Measurements from ENCODE around the gene ARHGEF17. TPM values are rescaled to one million over a fixed set of nuclear protein-coding genes. Genes with fewer than 3 reads are reported as not detected.

The ARHGEF17 gene
- total and polyA plus RNA-seq, 2 of the 8 experiments (the other 6 are each of a cell fraction or from before 2014, with no cell fraction given): 11.3 to 14.6 TPM

GRCh38 chr11:73390601-73391565 lies 82.8 kb downstream of the ARHGEF17 start:
- 88% methylated on average over 12 of the region's 12 CpGs; no CpG with 5 or more reads in 1 of the 2 experiments for whole genome bisulfite sequencing, 2 experiments (ENCODE audit: extremely low coverage in 1 of 2, insufficient coverage in 1 of 2, insufficient read length in 1 of 2, insufficient replicate concordance in 2 of 2, low coverage in 1 of 2, low lambda C conversion rate in 2 of 2, missing lambda C conversion rate in 1 of 2)
- Histone ChIP-seq H3K14ac (ENCODE audit: insufficient read length) (no peak overlapping the region), H4K5ac (ENCODE audit: insufficient read length, low read depth, low read length) (no peak overlapping the region), H3K23me2 (ENCODE audit: low read depth, low read length) (no peaks in the 10 kb centered on the region), H4K91ac (replicated peaks; ENCODE audit: insufficient read length, low read length) (no peak overlapping the region), H3K79me2 (ENCODE audit: control insufficient read depth in 1 of 2, insufficient read depth in 2 of 2, low read length in 2 of 2) (peaks cover 0 to 3% of the 10 kb centered on the region in 2 experiments; a peak in 1 of 4 replicates), H3K27ac (ENCODE audit: low read depth, low read length) (no peak overlapping the region), H2BK15ac (ENCODE audit: low read length) (no peak overlapping the region), H3K9ac (replicated peaks in 1 of 4; ENCODE audit: extremely low read depth in 1 of 4, low read depth in 3 of 4, low read length in 3 of 4) (no peak overlapping the region), H2BK20ac (ENCODE audit: low read length) (no peak overlapping the region), H3K9me3 (ENCODE audit: insufficient read depth in 2 of 2, low read depth in 1 of 2, low read length in 1 of 2) (no peaks in the 10 kb centered on the region), H4K8ac (ENCODE audit: extremely low read depth, insufficient read depth, low read length) (no peak overlapping the region), H3K79me1 (ENCODE audit: low read depth, low read length) (no peaks in the 10 kb centered on the region), H3K4ac (replicated peaks; ENCODE audit: insufficient read length, low read depth, low read length) (no peak overlapping the region), H3K4me3 (ENCODE audit: extremely low read depth in 1 of 4, insufficient read depth in 2 of 4, low read depth in 3 of 4, low read length in 4 of 4) (no peak overlapping the region), H2BK12ac (ENCODE audit: low read depth, low read length) (no peak overlapping the region), H2BK120ac (replicated peaks; ENCODE audit: low read depth, low read length) (no peak overlapping the region), H2AK5ac (ENCODE audit: low read depth, low read length) (no peak overlapping the region), H4K20me1 (replicated peaks in 1 of 2; ENCODE audit: control insufficient read depth in 1 of 2, insufficient read depth in 2 of 2, low read length in 2 of 2) (peaks cover 3 to 13% of the 10 kb centered on the region in 2 experiments), H3K23ac (ENCODE audit: insufficient read length) (no peak overlapping the region), H3K56ac (replicated peaks; ENCODE audit: insufficient read length, low read depth, low read length) (no peak overlapping the region), H3K27me3 (replicated peaks in 1 of 4; ENCODE audit: control insufficient read depth in 3 of 4, extremely low read depth in 1 of 4, insufficient read depth in 3 of 4, low read length in 3 of 4) (no peaks in the 10 kb centered on the region), H3K36me3 (ENCODE audit: control insufficient read depth in 2 of 4, insufficient read depth in 4 of 4, low read length in 3 of 4) (no peaks in the 10 kb centered on the region), H2BK5ac (ENCODE audit: low read depth, low read length) (no peak overlapping the region), H2AFZ (ENCODE audit: low read length) (no peak overlapping the region), H3K18ac (ENCODE audit: extremely low read depth, low read length) (no peak overlapping the region), H3K4me1 (replicated peaks in 1 of 4; ENCODE audit: control insufficient read depth in 3 of 4, insufficient read depth in 4 of 4, low read length in 3 of 4) (peaks cover 0 to 3% (median 0%) of the 10 kb centered on the region in 4 experiments; a peak in 1 of 7 replicates), H3K4me2 (ENCODE audit: insufficient read depth in 1 of 2, low read depth in 2 of 2, low read length in 2 of 2) (no peak overlapping the region)
- FAIRE-seq (no peak), DNase-seq (ENCODE audit: low read depth in 1 of 2, low spot score in 2 of 2) (no peak)
- POLR2A ChIA-PET (ENCODE audit: partially characterized antibody): interaction anchor here (0.6 kb wide), 1 partner anchor 84 kb away, joined by 3 read pairs; no protein-coding TSS in a partner anchor
- CTCF ChIA-PET (ENCODE audit: partially characterized antibody): interaction anchor here (0.7 to 59.1 kb wide), 8 partner anchors 10 to 270 kb away, joined by 3 to 1456 read pairs (median 9); no protein-coding TSS in a partner anchor
- no peak for TF ChIP-seq TCF12 (IDR thresholded peaks at IDR 0.05; ENCODE audit: low read depth, low read length)
- no peak for TF ChIP-seq SUZ12 (IDR thresholded peaks at IDR 0.05; ENCODE audit: low read length)
- no peak for TF ChIP-seq MAX (IDR thresholded peaks at IDR 0.05)
- TF ChIP-seq BCL11A (IDR thresholded peaks at IDR 0.05; ENCODE audit: low read depth in 2 of 2, low read length in 2 of 2): no peak
- no peak for TF ChIP-seq CEBPB (IDR thresholded peaks at IDR 0.05; ENCODE audit: low read depth, low read length)
- no peak for TF ChIP-seq MAFK (IDR thresholded peaks at IDR 0.05; ENCODE audit: low read depth, low read length)
- TF ChIP-seq SP1 (IDR thresholded peaks at IDR 0.05; ENCODE audit: low read depth, low read length): no peak
- no peak for TF ChIP-seq POU5F1 (IDR thresholded peaks at IDR 0.05; ENCODE audit: low read depth, low read length)
- no peak for TF ChIP-seq POLR2AphosphoS5 (IDR thresholded peaks at IDR 0.05; ENCODE audit: low read depth, low read length)
- TF ChIP-seq E2F6 (IDR thresholded peaks at IDR 0.05): no peak

Measured in H1 (cell line).